ENCODE measurements around the gene PRR14L. TPM values are rescaled to one million over a fixed set of nuclear protein-coding genes. Genes with fewer than 3 reads are reported as not detected.
"Not testable (repeated sequence)": the region's sequence is repeated elsewhere in the genome, so short reads cannot be mapped to it uniquely, and the experiment has no call there.

The PRR14L gene
- polyA plus RNA-seq, 4 donors, result 19.0 to 28.3 (median 26.8) TPM

DNA sequence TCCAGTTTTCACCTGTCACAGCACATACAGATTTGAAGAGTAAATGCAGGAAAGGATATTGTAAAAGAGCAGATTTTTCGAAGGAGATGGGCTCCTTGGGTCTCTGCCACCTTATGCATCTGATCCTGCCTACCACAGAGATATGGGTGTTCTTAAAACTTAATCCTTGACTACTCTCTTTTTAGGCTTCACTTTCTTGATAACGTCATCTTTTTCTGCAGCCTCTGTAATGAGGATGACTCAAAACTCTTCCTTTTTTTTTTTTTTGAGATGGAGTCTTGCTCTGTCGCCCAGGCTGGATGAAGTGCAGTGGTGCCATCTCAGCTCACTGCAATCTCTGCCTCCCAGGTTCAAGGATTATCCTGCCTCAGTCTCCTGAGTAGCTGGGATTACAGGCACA is 7.8 kb downstream of the PRR14L start:
- no peak for DNase-seq (ENCODE audit: low read depth in 4 of 4, low spot score in 3 of 4)

DNA sequence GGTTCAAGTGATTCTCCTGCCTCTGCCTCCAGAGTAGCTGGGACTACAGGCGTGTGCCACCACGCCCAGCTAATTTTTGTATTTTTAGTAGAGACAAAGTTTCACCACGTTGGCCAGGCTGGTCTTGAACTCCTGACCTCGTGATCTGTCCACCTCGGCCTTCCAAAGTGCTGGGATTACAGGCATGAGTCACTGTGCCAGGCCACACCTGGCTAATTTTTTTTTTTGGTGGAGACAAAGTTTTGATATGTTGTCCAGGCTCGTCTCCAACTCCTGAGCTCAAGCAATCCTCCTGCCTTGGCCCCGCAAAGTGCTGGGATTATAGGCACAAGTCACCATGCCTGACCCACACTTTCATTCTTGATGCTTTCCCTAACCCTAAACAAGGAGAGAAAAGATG is 9.6 kb downstream of the PRR14L start:
- DNase-seq (ENCODE audit: low read depth in 4 of 4, low spot score in 3 of 4), result not testable (repeated sequence)

DNA sequence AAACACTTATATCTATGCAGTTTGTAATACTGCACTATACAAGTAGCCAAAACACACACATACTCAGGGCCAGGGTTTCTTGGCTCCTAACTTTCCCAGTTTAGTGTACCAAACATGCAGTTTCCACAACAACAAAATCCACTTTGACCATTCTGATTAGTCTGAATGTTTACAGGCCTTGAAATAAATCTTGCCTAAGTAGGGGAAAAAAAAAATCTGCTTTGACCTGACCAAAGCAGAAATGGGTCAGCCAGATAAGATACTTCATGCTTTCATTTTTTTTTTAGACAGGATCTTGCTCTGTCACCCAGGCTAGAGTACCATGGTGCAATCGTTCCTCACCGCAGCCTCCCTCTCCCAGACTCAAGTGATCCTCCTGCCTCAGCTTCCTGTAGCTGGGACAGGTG is 10.1 kb downstream of the PRR14L start:
- no peak for DNase-seq (ENCODE audit: low read depth in 4 of 4, low spot score in 3 of 4)

DNA sequence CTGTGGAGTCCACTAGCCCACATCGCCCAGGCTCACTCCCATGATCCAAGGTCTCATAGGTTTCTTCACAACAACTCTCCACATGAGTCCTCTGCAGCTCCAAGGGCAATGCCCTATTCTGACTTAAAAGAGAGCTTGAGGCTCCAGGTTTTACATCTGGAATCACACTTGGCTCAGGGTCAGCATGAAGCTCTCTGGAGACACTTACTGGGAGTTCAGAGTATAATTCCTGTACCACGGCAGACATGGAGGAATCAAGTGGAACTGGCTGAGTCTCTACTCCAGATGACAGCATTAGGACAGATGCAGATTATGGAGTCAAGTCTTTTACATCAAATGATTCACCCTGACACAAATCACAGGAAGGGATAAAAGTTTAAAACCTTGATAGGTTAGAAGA is 11.4 kb downstream of the PRR14L start:
- DNase-seq (ENCODE audit: low read depth in 4 of 4, low spot score in 3 of 4), result no peak

DNA sequence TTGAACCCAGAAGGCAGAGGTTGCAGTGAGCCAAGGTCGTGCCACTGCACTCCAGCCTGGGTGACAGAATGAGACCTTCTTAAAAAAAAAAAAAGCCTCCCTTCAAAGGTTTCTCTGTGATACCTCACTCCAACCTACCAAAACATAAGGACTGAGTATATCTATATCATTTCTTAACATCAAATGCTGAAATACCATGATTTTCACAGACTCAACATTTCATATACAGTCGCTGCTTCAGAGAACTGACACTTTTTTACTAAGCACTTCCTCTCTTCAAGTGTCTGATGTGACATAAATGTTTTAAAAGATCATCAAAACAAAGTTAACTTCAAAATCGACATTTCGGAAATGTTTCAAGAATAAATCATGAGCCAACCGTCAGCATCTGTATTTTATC is 12.0 kb downstream of the PRR14L start:
- DNase-seq (ENCODE audit: low read depth in 4 of 4, low spot score in 3 of 4), result no peak

DNA sequence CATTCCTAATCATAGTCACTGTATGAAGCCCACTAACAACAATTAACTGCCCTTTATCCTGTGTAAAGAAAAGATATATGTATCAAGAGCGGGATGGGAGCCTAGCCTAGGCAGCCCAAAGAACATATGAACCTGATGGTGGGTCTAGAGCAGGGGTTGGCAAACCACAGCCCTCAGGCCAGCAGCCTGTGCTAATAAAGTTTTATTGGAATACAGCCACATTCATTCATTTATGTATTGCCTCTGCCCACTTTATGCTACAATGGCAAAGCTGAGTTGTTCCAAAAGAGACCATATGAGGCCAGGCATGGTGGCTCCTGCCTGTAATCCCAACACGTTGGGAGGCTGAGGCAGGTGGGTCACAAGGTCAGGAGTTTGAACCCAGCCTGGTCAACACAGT is 13.5 kb downstream of the PRR14L start:
- no peak for DNase-seq (ENCODE audit: low read depth in 4 of 4, low spot score in 3 of 4)

DNA sequence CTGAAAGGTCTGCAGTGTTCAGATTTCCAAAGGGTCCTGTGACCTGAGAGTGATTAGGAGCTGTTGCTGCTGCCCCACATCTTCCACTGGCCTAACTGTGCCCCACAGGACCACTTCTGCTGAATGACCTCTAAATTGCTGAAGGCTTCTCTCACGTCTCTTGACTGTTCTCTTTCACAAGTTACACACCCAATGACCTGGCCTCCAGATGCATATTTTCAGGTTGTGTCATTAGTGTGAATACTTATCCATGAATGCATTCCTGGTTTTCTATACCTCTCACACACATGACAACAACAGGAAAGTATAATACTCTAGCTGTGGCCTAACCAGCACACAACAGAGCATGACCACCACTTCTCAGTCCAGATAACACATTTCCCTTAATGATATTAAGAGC is 15.4 kb downstream of the PRR14L start:
- no peak for DNase-seq (ENCODE audit: low read depth in 4 of 4, low spot score in 3 of 4)

DNA sequence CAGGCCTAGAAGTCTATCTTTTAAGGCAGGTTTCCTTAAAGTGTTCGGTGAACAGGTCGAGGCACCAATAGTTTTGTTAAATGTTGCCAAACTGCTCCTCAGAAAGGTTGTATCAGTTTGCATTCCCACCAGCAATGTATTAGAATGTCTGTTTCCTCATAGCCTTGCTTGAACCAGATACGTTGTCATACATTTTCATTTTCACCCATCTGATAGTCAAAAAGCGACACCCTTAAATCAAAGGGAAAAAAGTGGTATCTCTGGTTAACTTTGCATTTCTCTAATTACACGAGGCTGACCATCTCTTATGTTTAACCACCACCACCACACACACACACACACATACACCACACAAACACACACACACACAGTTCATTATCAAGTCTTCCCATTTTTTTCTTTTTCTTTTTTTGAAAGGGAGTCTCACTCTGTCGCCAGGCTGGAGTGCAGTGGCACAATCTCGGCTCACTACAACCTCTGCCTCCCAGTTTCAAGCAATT is 16.3 kb downstream of the PRR14L start:
- no peak for DNase-seq (ENCODE audit: low read depth in 4 of 4, low spot score in 3 of 4)

DNA sequence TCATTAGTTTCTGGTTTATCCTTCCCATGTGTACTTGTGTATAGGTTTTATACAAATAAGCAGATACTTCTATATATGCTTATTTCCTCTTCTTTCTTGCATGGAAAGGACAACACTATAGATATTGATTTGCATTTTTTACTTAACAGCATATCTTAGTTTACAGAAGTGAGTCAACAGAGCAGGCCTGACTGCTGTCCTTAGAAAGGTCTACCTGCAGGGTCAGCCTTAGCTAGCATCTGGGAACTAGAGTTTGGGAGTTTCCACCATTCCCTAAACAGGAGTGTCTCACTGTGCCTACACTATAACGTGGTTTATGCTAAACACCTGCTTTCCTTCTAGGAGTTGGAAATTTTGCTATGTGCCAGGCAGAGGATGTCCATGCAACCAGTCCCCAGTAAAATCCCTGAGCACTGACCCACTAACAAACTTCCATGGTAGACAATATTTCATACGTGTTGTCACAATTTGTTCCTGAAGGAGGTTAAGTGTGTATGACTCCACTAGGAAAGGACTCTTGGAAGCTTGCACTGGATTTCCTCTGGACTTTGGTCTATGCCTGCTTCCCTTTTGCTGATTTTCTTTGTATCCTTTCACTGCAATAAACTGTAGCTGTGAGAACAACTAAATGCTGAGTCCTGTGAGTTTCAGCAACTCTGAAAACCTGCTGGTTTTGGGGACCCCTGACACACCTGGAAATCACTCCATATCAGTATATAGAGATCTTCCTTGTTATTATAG is 17.7 kb downstream of the PRR14L start:
- DNase-seq (ENCODE audit: low read depth in 4 of 4, low spot score in 3 of 4), result no peak

DNA sequence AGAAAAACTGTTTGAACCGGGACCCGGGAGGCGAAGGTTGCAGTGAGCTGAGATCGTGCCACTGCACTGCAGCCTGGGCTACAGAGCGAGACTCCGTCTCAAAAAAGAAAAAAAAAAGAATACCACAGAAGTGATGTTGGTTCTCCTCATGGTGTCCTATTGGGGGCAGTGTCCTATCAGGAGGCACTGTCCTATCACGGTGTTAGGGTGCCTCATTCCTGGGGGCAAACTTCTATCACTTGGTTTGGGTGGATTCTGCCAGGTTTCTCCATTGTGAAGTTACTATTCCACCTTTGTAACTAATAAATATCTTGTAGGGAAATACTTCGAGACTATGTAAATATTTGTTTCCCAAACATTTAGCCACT is 19.6 kb downstream of the PRR14L start:
- DNase-seq (ENCODE audit: low read depth in 4 of 4, low spot score in 3 of 4), result no peak

DNA sequence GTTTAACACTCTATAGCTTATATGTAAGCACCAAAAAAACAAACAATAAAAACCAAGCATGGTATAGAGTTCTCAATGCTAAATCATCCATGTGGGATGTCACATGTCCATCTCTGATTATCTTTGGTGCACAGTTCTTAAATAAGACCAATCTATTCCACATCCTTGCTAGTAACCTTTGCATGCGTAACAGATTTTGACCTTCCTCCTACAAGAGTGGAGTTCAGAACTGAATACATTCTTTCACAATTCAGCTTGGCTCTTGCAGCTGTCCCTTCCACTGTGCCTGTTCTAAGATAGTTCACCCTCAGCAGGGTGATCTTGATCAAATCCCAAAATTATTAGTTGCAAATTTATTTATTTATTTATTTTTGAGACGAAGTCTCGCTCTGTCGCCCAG is 21.1 kb downstream of the PRR14L start:
- no peak for DNase-seq (ENCODE audit: low read depth in 4 of 4, low spot score in 3 of 4)

DNA sequence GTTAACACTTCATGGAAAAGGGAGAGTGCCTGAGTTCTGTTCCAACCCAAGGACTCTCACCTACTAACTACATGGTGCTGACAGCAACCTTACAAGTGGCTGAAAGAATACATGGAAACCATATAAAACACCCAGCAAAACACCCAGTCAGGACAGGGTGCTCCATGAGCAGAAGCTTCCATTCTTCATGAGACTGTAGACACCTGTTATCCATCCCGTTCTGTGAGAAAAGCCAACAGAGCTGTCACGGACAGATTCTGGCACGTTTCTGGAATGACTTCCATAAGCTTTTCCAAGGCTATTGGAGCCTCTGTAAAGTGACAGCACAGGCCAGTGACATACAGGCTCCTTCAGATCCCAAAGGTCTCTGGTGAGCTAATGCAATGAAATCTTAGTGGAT is 23.2 kb downstream of the PRR14L start:
- DNase-seq (ENCODE audit: low read depth in 4 of 4, low spot score in 3 of 4), result no peak

DNA sequence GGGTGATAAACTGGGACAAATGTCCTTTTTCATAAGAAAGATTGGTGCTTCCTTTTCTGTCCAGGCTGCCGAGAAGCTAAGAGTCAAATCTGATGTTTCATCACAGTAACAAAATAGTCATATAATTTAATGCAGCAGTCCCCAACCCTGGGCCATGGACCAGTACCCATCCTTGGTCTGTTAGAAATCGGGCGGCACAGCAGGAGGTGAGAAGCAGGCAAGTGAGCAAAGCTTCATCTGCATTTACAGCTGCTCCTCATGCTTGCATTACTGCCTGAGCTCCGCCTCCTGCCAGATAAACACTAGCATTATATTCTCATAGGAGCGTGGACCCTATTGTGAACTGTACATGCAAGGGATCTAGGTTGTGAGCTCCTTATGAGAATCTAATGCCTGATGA is 26.2 kb downstream of the PRR14L start:
- no peak for DNase-seq (ENCODE audit: low read depth in 4 of 4, low spot score in 3 of 4)

DNA sequence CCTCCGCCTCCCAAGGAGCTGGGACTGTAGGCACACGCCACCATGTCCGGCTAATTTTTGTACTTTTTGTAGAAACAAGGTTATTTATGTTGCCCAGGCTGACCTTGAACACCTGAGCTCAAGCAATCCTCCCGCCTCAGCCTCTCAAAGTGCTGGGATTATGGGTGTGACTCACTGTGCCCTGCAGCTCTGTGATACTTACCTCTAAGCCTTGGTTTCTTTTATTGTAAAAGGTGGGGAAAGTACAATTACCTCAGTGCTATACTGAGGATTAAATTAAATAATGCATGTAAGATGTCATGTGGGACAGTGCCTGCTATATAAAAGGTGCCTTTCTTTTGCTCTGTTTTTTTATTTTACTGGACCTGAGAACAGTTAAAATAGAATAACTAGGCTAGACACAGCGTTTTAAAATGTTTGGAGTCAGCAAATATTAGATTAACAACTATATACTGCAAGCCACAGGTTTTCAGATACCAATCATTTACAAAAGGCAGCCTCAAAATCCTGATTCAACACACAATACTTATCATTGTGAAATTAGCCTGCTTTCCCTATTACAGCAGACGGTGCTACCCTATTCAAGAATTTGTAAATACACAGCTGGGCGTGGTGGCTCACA is 30.0 kb downstream of the PRR14L start:
- DNase-seq (ENCODE audit: low read depth in 4 of 4, low spot score in 3 of 4), result no peak

DNA sequence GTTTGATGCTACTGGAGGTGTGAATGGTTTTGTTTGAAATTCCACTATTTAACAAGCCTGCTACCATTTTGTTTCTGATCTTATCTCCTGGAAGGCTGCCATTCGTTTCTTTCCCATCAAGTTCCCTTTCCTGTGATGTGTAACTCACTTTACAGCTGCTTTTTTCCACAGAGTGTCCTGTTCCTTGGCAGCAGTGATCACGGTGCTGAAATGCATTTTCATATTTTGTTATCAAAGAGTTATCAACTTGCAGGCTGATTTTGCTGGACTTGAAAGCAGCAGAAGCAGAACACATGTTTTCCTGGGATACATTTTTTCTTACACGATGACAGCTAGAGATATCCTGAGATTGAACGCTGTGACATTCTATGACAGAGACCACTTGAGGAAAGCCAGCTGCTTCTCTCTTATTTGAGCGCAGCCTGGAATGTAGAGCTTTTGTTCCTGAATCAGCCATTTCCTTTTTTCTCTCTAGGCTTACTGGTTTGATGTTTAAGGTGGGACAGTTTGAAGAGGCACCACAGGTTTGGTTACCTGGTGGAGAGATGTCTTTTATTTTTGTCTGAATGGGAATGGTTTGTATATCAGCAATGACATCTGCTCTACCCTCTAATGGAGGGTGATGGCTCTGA is 34.7 kb downstream of the PRR14L start:
- DNase-seq (ENCODE audit: low read depth in 4 of 4, low spot score in 3 of 4), result no peak

DNA sequence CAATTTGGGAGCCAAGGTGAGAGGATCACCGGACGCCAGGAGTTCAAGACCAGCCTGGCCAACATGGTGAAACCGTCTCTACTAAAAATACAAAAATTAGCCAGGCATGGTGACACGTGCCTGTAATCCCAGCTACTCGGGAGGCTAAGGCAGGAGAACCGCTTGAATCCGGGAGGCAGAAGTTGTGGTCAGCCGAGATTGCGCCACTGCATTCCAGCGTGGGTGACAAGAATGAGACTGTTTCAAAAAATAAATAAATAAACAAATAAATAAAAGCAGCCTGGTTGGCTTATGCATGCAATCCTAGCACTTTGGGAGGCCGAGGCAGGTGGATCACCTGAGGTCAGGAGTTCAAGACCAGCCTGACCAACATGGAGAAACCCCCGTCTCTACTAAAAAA is 38.7 kb downstream of the PRR14L start:
- DNase-seq (ENCODE audit: low read depth in 4 of 4, low spot score in 3 of 4), result not testable (repeated sequence)

DNA sequence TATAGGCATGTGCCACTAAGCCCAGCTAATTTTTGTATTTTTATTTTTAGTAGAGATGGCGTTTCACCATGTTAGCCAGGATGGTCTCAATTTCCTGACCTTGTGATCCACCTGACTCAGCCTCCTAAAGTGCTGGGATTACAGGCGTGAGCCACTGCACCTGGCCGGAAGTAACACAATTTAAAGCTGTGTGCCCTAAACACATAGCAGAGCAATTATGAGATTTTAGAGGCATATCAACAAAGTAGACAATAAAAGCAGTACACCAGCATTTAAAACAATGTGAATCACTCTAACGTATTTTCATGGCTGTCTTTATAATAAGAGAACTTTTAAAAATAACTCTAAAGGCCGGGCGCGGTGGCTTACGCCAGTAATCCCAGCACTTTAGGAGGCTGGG is 42.4 kb downstream of the PRR14L start:
- no peak for DNase-seq (ENCODE audit: low read depth in 4 of 4, low spot score in 3 of 4)

DNA sequence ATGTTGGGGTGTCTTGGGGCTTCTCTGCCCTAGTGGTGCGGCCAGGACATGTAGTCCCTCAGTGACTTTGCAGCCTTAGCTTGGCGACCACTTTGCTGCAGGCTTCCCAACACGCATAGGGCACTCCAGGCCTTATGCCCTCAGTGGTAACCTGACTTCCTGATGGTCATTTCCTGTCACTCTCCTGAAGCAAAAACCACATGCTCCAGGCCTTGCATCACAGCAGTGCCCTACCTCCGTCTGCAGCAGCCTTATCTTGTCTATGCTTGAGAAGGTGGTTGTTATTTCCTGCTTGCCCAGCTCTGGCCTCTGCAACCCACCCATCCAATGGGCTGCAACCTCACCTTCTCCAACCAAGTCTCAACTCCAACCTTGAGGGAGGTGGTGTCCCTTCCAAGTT is 54.5 kb downstream of the PRR14L start:
- DNase-seq (ENCODE audit: low read depth in 4 of 4, low spot score in 3 of 4), result no peak

DNA sequence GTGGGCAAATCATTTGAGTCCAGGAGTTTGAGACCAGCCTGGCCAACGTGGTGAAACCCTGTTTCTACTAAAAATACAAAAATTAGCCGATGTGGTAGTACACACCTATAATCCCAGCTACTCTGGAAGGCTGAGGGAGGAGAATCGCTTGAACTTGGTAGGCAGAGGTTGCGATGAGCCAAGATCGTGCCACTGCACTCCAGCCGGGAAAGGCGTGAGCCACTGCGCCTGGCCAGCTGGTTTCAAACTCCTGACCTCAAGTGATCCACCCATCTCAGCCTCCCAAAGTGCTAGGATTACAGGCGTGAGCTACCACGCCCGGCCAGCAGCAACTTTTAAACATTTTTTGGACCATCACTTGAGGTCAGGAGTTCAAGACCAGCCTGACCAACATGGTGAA is 55.9 kb downstream of the PRR14L start:
- not testable (repeated sequence) for DNase-seq (ENCODE audit: low read depth in 4 of 4, low spot score in 3 of 4)

DNA sequence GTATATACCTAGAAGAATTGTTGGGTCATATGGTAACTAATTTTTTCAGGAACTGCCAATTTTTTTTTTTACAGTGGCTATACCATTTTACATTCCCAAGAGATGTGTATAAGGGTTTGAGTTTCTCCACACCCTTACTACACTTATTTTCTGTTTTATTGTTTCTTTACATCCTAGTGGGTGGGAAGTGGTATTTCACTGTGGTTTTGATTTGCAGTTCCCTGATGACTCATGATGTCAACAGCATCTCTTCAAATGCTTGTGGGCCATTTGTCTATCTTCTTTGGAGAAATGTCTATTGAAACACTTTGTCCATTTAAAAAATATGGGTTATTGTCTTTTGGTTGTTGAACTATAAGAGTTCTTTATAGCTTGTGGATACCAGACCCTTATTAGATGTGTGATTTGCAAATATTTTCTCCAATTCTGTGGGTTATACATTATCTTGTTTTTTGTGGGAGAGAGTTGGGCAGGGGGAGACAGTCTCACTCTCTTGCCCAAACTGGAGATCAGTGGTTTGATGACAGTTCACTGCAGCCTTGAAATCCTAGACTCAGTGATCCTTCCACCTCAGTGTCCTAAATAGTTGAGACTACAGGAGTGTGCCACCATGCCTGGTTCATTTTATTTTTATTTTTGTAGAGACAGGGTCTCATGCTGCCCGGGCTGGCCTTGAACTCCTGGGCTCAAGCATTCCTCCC is 57.6 kb downstream of the PRR14L start:
- no peak for DNase-seq (ENCODE audit: low read depth in 4 of 4, low spot score in 3 of 4)

DNA sequence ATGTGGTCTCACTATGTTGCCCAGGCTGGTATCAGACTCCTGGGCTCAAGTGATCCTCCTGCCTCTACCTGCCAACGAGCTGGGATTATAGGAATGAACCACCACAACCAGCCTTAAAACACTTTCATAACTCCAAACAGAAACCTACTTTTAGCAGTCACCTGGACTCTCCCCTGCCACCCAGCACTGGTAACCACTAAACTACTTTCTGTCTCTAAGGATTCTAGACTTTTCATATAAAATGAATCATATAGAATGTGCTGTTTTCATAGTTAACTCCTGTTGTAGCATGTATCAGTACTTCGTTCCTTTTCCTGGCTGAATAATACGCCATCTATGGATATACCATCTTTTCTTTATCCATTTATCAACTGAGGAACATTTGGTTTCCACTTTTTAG is 58.5 kb downstream of the PRR14L start:
- no peak for DNase-seq (ENCODE audit: low read depth in 4 of 4, low spot score in 3 of 4)

Measured in left renal pelvis (tissue), 4 donors.